Inflammatory macrophage treated with lipopolysaccharide for 1 hour (primary cell): ENCODE data around the gene SYTL2.

Experiments used
- DNase-seq, 2 donors: peaks; one replicate each; pipeline ENCODE4 v3.0.0-alpha.2; 2020 to 2022

Gene SYTL2

DNA sequence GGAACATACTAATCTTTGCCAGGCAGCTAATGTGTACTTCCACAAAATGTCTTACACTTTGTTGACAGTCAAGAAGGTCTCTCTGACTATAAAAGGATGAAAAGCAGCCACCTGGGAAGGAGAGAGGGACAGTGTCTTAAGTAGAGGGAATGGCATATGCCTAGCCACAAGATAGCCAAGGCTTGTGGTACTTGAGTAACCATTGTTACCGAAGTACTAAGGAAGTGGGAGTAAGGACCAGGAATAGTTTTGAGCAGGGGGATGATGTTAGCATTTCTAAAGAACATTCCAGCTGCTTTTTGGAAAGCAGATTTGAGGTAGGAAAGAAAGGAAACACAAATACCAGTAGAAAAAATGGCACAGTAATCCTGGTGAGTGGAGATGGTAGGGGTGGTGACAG is 159.8 kb downstream of the SYTL2 start:
- no peak for DNase-seq

DNA sequence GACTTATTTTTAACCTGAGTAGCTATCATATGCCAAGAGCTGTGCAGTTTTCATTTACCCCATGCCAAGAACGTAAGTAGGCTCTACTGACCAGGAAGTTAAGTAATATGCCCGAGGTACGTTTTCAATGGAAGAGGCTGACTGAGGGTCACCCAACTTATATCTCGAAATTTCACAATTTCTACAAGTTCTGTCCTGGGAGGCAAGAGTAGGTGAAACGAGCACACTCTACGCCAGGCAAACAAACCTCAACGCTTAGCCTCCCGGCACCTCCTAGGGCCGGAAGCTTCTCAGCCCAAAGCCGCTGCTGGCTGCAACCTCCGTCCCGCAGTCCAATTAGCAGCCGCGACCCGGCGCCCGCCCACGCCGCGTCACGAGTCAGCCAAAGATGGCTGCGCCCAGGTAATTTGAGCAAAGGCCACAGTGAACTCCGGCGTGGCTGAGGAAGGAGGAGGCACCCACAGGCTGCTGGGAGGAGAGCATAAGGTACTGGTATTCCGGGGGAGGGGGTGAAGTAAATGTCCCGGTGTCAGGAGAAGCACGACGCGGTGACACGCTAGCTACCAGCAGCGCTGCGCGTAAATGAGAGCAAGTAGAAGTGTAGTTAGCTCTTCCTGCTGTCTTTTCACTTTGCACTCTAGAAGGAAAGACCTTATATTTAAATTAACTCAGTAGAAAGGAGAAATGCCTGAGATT is 163.2 kb downstream of the SYTL2 start, which contains the start of gene TMEM126A:
TMEM126A (plus strand) TSS at position 364 of the 696 bp plus-strand sequence. CDS start 2,289 bp downstream, outside the sequence.
- DNase-seq, result peak; percentile 79 to 88

DNA sequence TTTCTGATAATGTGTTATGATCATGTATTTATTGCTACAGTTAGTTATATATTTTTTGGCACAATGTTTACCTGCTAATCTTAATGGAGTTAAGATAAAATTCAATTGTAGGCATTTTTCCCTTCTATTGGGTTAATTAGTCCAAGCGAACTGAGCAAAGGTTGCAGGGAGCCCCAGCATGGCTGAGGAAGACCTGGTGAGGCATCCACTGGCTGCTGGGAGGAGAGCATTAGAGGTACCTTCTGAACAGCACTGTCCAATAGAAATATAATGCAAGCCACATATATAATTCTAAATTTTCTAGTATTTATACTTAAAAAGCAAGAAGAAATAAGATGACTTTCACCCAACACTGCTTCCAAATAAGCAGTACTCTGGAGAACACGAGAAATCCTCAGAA is 163.9 kb downstream of the SYTL2 start:
- no peak for DNase-seq
